ENCODE data around the gene MOV10L1.

DNA sequence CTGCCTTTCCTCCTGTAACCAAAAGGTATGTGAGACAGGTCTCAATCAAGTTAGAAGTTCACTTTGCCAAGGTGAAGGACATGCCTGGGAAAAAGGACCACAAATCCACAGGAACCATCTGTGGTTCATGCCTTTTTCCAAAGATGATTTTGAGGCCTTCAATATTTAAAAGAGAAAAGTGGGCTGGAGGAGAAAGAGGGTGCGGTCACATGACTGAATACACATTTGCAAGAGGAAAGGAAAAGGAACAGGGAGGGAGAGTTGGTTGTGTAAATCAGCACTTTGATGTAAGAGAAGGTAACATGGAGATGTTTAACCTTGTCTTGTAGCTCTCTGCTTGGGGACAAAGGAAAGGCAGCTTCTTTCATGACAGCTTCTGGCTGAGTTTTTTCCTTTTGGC lies 21.2 kb downstream of the MOV10L1 start:
- TF ChIP-seq, protein P1, sequence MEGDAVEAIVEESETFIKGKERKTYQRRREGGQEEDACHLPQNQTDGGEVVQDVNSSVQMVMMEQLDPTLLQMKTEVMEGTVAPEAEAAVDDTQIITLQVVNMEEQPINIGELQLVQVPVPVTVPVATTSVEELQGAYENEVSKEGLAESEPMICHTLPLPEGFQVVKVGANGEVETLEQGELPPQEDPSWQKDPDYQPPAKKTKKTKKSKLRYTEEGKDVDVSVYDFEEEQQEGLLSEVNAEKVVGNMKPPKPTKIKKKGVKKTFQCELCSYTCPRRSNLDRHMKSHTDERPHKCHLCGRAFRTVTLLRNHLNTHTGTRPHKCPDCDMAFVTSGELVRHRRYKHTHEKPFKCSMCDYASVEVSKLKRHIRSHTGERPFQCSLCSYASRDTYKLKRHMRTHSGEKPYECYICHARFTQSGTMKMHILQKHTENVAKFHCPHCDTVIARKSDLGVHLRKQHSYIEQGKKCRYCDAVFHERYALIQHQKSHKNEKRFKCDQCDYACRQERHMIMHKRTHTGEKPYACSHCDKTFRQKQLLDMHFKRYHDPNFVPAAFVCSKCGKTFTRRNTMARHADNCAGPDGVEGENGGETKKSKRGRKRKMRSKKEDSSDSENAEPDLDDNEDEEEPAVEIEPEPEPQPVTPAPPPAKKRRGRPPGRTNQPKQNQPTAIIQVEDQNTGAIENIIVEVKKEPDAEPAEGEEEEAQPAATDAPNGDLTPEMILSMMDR (IDR thresholded peaks at IDR 0.05) = no peak
- TF ChIP-seq POLR2A (IDR thresholded peaks at IDR 0.05) = no peak
